Heart right ventricle (tissue), 16 donors: Measurements from ENCODE around the gene PATJ. TPM values are rescaled to one million over a fixed set of nuclear protein-coding genes. Genes with fewer than 3 reads are reported as not detected.

ENCODE experiments used
- ATAC-seq, 8 donors: fragments of 200-7000 bp; cut with Tn5 transposase; one replicate each; pipeline ENCODE4 v1.9.1; 2020; ENCODE audit warnings: mild to moderate bottlenecking in 8 of 8, moderate library complexity in 8 of 8, moderate number of reproducible peaks in 1 of 8
- DNase-seq, 2 donors: peaks; one replicate each; pipeline ENCODE4 v3.0.0-alpha.2; 2020
- H3K27ac ChIP-seq, 10 donors: fragments of 200-600 bp; sonication (generic) in 2 of 10; one replicate each; pipeline versions ENCODE4 v1.5.0 to v1.8.0; 2020 to 2022; ENCODE audit warnings: mild to moderate bottlenecking in 3 of 10
- H3K27me3 ChIP-seq, 7 donors: fragments of 200-600 bp; one replicate each; pipeline ENCODE4 v1.8.0; 2021 to 2022; ENCODE audit warnings: mild to moderate bottlenecking in 2 of 7
- H3K36me3 ChIP-seq, 9 donors: fragments of 200-600 bp; sonication (generic) in 1 of 9; one replicate each; pipeline versions ENCODE4 v1.5.0 to v1.8.0; 2020 to 2022; ENCODE audit warnings: mild to moderate bottlenecking in 2 of 9
- H3K4me1 ChIP-seq, 9 donors: fragments of 200-600 bp; sonication (generic) in 1 of 9; one replicate each; pipeline versions ENCODE4 v1.5.0 to v1.8.0; 2020 to 2022; ENCODE audit warnings: mild to moderate bottlenecking in 4 of 9
- H3K4me3 ChIP-seq, 10 donors: fragments of 200-600 bp; sonication (generic) in 2 of 10; one replicate each; pipeline versions ENCODE4 v1.5.0 to v1.8.0; 2020 to 2022; ENCODE audit warnings: mild to moderate bottlenecking in 7 of 10, moderate library complexity in 2 of 10
- H3K9me3 ChIP-seq, 11 donors: fragments of 200-600 bp in 10 of 11; sonication (generic) in 2 of 11; one replicate each; pipeline versions ENCODE4 v1.5.0 to v1.8.0; 2013 to 2022; ENCODE audit warnings: mild to moderate bottlenecking in 2 of 11, control low read depth in 1 of 11, moderate library complexity in 1 of 11
- CTCF ChIP-seq, 9 donors: fragments of 200-600 bp; sonication (generic) in 2 of 9; IDR thresholded peaks; one replicate each; pipeline versions ENCODE4 v1.5.0 to v1.8.0; 2021 to 2022; ENCODE audit warnings: antibody characterized with exemption in 9 of 9, mild to moderate bottlenecking in 5 of 9, moderate library complexity in 1 of 9
- WGBS, 2 donors: extraction: QIAGEN DNeasy Blood & Tissue Kit; methylation state at CpG; one replicate each; pipeline ENCODE4 v1.1.7; 2013; ENCODE audit warnings: inconsistent platforms in 1 of 2; 5-methylcytosine and 5-hydroxymethylcytosine counted together
- intact Hi-C, 10 donors: fragments of 100-400 bp; cut with DNase I; formaldehyde crosslinking; loops; one replicate each; pipeline versions ENCODE4 v1.11.1 to v1.14.2; 2022
- polyA plus RNA-seq, 2 donors: library from polyadenylated mRNA; stranded (reverse); fragments of 200-250 nt; gene quantifications; one replicate each; pipeline ENCODE4 v1.2.3, GENCODE V29; 2013
- total RNA-seq, 10 donors: library from RNA; stranded (reverse); fragmentation: NEBNext Ultra II Directional in 3 of 10; extraction: Animal tissue kit (Norgen Biotek cat#: 25700) in 3 of 10; gene quantifications; one replicate each; pipeline versions ENCODE4 v1.2.1 to v1.2.4, GENCODE V29; 2021 to 2023
- donor health status: Arrhythmogenic right ventricular cardiomyopathy.
- donor health status: ischemic (EF 13 %, LVEDD 7.1; RV severe dilation, severe dysfunction).
- donor health status: healthy with polysubstance abuse.
- donor health status: DM: no; HTN: yes; CAD: no.
- donor health status: DM: no; HTN: no; CAD: no.
- donor health status: ischemic (EF 25% LVEDD 6.9; RV normal size, moderate dysfunction).
- donor health status: ischemic (EF 25% LVEDD 5.7; RV mildly dilated, moderate dysfunction).
- donor health status: healthy.
- donor health status: DM: yes; HTN: yes; CAD: no.
- donor health status: Ischemic cardiomyopathy.
- donor health status: ischemic (EF 35%, LVEDD 5.7; RV mildly dilated, moderate dysfunction).
- donor health status: nonischemic (EF 11% LVEDD 7.7; RV severe dilation, severe dysfunction).
- donor health status: DM: yes; HTN: yes; CAD: no.
- donor health status: PGD.
- donor health status: ischemic (EF 29% LVEDD 5.4; RV normal size, mild dysfunction).
- donor health status: nonischemic (EF 23%, LVEDD 6.1; RV moderate dilation, normal function).

Gene PATJ
- total and polyA plus RNA-seq, 12 donors: 3.7 to 213 (median 119) TPM

GRCh38 chr1:62131093-62131725 is 388.9 kb downstream of the PATJ start:
- Histone ChIP-seq H3K9me3 (no peaks in the 10 kb centered on the region), H3K4me1 (no peaks in the 10 kb centered on the region), H3K27ac (no peak overlapping the region), H3K36me3 (peaks cover 0 to 49% (median 10%) of the 10 kb centered on the region in 9 donors), H3K27me3 (no peaks in the 10 kb centered on the region), H3K4me3 (no peak overlapping the region)
- intact Hi-C loops: loop anchor here in 5 of 10 donors (2.0 to 10.0 kb wide), 3 partner anchors 46 to 49 kb away; no protein-coding TSS in a partner anchor
- ATAC-seq (peak in 6 of 8 donors; percentile 50 to 85 (median 72)), DNase-seq (peak in 1 of 2 donors; percentile 36)
- 67 to 71% methylated on average over 6 of the region's 6 CpGs for WGBS, 2 donors
- peak; percentile 58 to 88 (median 80) for TF ChIP-seq CTCF (IDR thresholded peaks at IDR 0.05)

DNA sequence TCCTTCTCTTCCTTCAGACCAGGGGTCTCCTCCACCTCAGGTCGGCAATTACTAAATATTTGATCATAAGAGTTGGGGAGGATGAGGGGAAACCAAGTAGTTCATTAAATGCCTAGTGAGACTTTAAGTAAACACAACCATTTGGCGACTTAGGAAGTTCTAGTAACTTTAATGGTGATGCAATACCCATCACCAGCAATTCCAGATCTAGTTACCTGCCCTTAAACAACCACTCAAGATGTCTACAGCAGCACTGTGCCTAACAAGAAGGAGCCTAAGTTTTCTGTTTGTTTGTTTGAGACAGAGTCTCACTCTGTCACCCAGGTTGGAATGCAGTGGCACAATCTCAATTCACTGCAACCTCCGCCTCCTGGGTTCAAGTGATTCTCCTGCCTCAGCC is 395.7 kb downstream of the PATJ start:
- ATAC-seq (no peak), DNase-seq (no peak)
- intact Hi-C loops: loop anchor here in 1 of 10 donors (10.0 kb wide), 1 partner anchor 53 kb away; no protein-coding TSS in a partner anchor
- Histone ChIP-seq H3K9me3 (no peaks in the 10 kb centered on the region), H3K27me3 (no peaks in the 10 kb centered on the region), H3K4me3 (no peak overlapping the region), H3K36me3 (peaks cover 0 to 23% (median 0%) of the 10 kb centered on the region in 9 donors), H3K27ac (no peak overlapping the region), H3K4me1 (peaks cover 0 to 13% (median 5%) of the 10 kb centered on the region in 9 donors)
- 79 to 83% methylated on average over 3 of the region's 3 CpGs for WGBS, 2 donors
- TF ChIP-seq CTCF (IDR thresholded peaks at IDR 0.05): no peak

GRCh38 chr1:62139410-62139809 is 397.1 kb downstream of the PATJ start:
- Histone ChIP-seq H3K36me3 (peaks cover 0 to 23% (median 0%) of the 10 kb centered on the region in 9 donors), H3K9me3 (no peaks in the 10 kb centered on the region), H3K27ac (no peak overlapping the region), H3K4me3 (no peak overlapping the region), H3K4me1 (peaks cover 0 to 19% (median 5%) of the 10 kb centered on the region in 9 donors), H3K27me3 (no peaks in the 10 kb centered on the region)
- DNase-seq: no peak
- TF ChIP-seq CTCF (IDR thresholded peaks at IDR 0.05): no peak
- WGBS, 2 donors: 89 to 90% methylated on average over 1 of the region's 1 CpG
- intact Hi-C loops: loop anchor here in 1 of 10 donors (10.0 kb wide), 1 partner anchor 55 kb away; no protein-coding TSS in a partner anchor
- no peak for ATAC-seq

DNA sequence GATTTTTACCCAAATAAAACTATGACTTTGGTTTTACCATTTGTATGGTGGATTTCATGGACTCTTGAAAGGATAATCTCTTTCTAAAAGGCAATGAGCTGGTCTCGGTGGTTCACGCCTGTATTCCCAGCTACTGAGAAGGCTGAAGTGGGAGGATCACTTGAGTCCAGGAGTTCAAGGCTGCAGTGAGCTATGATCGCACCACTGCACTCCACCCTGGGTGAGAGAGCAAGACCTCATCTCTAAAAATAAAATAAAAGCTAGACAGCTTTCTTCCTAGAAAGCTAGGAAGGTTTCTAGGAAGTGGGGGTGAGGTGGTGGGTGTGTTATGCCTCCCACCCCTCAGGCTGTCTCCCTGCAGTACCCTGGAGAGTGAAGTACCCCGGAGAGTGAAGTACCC is 398.4 kb downstream of the PATJ start:
- Histone ChIP-seq H3K27me3 (no peaks in the 10 kb centered on the region), H3K27ac (no peak overlapping the region), H3K9me3 (no peaks in the 10 kb centered on the region), H3K4me3 (no peak overlapping the region), H3K4me1 (peaks cover 0 to 20% (median 5%) of the 10 kb centered on the region in 9 donors), H3K36me3 (peaks cover 0 to 18% (median 0%) of the 10 kb centered on the region in 9 donors)
- intact Hi-C loops: loop anchor here in 1 of 10 donors (5.0 kb wide), 1 partner anchor 63 kb away; no protein-coding TSS in a partner anchor
- no peak for TF ChIP-seq CTCF (IDR thresholded peaks at IDR 0.05)
- DNase-seq (no peak), ATAC-seq (no peak)
- 84 to 90% methylated on average over 4 of the region's 4 CpGs for WGBS, 2 donors
